ENCODE results near the gene CFAP100.

DNA sequence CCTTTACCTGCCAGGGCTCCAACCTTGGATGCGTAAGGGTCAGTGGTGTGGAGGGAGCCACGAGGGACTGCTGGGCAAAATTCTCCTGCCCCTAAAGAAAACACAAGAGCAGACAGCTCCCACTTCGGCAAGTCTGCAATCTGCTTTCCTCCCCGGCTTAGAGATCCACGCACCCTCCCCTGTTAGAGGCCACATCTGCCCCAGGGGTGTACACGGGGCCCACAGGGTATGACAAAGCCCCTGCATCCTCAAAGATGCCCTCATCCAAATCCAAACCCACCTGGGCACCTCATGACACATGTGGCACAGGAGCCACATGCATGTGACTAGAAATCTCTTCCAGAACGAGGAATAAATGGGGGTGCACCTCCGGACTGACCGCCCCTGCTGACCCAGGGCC is 55.5 kb downstream of the CFAP100 start:
- TF ChIP-seq EZH2 (IDR thresholded peaks at IDR 0.05) (no peak), EZH2phosphoT487 (IDR thresholded peaks at IDR 0.05) (no peak)
- TF ChIP-seq, protein P1, sequence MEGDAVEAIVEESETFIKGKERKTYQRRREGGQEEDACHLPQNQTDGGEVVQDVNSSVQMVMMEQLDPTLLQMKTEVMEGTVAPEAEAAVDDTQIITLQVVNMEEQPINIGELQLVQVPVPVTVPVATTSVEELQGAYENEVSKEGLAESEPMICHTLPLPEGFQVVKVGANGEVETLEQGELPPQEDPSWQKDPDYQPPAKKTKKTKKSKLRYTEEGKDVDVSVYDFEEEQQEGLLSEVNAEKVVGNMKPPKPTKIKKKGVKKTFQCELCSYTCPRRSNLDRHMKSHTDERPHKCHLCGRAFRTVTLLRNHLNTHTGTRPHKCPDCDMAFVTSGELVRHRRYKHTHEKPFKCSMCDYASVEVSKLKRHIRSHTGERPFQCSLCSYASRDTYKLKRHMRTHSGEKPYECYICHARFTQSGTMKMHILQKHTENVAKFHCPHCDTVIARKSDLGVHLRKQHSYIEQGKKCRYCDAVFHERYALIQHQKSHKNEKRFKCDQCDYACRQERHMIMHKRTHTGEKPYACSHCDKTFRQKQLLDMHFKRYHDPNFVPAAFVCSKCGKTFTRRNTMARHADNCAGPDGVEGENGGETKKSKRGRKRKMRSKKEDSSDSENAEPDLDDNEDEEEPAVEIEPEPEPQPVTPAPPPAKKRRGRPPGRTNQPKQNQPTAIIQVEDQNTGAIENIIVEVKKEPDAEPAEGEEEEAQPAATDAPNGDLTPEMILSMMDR (IDR thresholded peaks at IDR 0.05): no peak

All from neural progenitor cell (in vitro differentiated cells).